GM10266 (cell line): Measurements from ENCODE around the gene SP9.

Source experiments
- DNase-seq: peaks from one replicate; pipeline ENCODE4 v3.0.0; 2012; ENCODE audit errors: extremely low spot score
- TF ChIP-seq, protein P1 (sequence below): IDR thresholded peaks from 2 replicates; pipeline ENCODE4 v1.5.1; 2012; ENCODE audit warnings: mild to moderate bottlenecking, low read depth; ENCODE audit not compliant: control insufficient read depth, insufficient read depth; ENCODE audit errors: missing control alignments

SP9 gene

DNA sequence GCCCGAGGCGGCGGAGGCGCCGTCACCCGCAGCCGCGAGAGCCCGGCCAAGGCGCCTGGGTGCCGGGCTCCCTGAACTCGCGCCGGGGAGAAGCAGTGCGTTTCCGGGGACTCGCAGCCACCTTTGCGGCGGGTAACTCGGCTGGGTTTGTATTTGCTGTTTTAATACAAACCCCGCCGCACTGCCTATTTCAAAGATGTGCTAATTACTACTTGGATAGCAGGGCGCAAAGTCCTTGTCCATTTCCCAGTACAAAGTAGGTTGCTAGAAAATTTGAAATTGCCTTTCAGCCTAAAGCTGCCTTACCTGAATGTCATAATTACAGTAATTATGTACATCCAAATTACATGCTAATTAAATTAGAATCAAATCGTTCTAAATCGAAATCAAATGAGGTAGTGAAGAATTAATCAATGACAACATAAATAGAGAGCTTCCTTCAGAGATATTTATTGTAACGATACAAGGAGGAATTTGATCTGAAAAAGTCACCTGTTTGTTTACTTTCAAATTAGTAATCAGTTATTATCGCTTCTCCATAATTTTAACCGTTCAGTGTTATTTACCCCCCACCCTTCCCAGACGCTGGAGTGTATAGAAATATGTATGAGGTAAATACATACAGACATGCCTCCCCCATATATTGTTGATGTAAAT, 8.1 kb downstream of the SP9 start:
- TF ChIP-seq, protein P1, sequence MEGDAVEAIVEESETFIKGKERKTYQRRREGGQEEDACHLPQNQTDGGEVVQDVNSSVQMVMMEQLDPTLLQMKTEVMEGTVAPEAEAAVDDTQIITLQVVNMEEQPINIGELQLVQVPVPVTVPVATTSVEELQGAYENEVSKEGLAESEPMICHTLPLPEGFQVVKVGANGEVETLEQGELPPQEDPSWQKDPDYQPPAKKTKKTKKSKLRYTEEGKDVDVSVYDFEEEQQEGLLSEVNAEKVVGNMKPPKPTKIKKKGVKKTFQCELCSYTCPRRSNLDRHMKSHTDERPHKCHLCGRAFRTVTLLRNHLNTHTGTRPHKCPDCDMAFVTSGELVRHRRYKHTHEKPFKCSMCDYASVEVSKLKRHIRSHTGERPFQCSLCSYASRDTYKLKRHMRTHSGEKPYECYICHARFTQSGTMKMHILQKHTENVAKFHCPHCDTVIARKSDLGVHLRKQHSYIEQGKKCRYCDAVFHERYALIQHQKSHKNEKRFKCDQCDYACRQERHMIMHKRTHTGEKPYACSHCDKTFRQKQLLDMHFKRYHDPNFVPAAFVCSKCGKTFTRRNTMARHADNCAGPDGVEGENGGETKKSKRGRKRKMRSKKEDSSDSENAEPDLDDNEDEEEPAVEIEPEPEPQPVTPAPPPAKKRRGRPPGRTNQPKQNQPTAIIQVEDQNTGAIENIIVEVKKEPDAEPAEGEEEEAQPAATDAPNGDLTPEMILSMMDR, result no peak
- peak; percentile 57 for DNase-seq

DNA sequence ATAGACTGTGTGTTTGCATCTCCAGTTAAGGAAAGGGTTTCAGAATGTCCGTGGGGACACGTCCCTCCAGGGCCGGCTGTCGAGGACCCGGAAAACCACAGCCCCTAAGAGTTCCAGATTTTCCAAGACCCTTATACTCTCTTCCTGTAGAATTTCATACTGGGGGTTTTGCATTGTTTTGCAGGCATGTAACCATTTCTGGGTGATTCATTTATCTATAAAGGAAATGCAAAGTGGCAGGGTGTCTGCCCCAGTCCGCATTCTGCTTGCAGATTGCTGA, 8.5 kb downstream of the SP9 start:
- TF ChIP-seq, protein P1, result no peak
- peak; percentile 28 for DNase-seq

DNA sequence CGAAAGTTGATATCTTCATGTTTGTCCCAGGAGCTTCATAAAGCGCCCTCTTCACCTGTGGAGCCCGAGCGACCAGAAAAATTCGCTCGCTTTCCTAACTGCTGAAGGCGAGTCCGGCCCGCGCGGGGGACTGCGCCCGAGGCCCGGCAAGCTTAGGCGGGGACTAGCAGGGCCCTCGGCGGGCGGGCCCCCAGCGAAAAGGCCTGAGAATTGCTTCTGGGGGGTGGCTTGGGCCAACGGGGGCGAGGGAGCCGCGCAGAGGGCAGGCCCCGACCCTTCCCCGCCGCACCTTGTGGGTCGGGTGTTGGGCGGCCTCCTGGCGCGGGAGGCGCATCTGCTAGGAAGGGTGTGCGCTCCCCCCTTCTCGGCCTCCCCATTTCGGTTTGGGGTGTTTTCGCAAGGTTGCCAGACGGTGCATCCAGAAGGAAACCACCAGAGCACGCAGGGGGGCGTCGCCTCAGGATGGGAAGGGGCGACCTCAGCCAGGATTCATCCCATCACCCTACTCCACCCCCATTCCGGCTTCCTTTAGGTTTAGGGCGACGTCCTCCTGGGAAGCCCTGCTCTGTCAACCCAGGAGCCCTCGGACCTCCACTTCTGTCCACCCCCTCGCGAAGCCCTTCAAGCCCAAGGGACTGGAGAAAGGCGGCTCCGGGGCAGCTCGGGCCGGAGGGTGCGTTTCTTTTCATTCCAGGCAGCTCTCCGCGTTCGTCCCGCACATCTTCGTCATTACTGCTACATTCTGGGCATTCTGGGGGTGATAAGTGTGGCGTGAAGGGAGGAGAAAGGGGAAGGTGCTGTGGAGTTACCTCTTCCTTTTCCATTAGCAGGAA, 9.1 kb downstream of the SP9 start:
- TF ChIP-seq, protein P1, result no peak
- DNase-seq, result no peak

DNA sequence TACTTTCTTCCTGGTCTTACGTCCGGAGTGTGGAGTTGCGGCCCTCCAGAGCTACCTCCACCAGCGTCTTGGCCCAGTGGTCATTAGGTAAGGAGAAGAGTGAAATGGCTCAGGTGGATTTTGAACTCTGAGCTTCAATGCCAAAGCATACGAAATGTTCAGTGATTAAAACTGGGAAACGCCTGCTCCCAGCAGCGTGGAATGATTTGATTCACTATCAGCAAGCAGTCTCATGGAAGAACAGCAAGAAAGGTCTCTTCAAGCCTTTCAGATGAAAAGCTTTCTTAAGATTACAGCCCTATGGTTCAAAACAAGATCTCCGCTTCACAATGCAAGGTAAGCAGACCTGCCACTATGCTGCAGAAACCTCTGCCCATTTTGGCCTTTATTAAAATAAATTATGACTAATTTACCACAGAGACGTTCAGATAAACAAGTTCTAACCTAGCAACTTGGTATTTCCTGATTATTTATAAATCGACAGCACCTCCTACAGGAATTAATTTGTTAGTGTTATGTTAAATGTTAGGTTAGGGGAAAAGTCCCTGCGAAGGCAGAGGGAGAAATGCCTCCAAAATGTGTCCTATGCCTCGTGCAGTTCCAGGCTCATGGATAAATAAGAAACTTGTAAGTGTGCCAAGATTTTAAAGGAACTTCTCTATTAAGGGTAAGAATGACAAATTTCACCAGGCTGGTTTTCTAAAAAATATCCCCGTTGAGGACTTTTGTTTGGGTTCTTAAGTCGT, 10.1 kb downstream of the SP9 start:
- TF ChIP-seq, protein P1, result peak; percentile 38
- peak; percentile 39 for DNase-seq

DNA sequence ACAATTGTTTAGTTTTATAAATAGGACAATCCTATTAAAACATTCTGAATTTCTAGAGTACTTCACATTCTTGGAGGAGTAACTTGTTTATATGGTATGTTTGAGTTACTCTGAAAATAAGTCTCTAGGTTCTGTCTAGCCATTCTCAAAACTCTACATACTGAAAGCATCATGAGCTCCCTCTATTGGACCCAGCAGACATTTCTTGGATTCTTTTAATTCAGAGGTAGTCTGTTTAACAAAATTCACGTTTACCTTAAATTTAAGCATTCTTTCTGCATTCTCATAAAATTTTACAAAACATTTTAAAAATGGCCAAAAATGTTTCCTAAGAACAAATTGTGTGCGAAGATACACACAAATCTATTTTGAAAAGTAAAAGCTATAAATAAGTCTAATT, 15.3 kb downstream of the SP9 start:
- DNase-seq, result peak; percentile 18

DNA sequence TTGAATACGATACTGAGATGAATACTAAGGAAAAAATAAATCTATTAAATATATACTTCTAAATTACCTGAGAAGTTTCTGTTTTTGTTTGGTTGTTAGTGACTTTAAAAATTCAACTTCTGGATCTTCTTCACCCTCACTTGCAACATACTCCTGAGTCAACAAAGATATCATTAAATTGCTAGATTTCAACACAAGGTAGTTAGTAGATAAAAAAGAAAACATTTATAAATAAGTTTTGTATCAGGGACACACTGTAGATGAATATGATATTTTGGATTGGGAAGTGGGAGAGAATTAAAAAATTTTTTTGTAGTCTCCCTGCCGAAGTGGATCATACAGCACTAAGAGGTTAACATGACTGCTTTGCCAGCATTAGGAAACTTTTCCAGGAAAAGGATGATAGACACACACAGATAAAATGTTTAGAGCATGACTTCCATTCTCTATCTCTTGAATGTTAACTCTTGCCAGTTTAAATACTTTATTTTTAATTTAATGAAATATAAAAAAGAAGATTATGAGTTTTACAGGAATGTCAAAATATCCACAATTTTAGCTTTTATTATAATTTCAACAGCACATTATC, 15.9 kb downstream of the SP9 start:
- TF ChIP-seq, protein P1, result no peak
- DNase-seq, result no peak

More for the DNA sequence above, 15.3 kb downstream of the SP9 start:
- TF ChIP-seq, protein P1, result peak; percentile 15
